CD4-positive, alpha-beta T cell (primary cell): ENCODE measurements around the gene CAMTA1. TPM values are rescaled to one million over a fixed set of nuclear protein-coding genes. Genes with fewer than 3 reads are reported as not detected.

Experiments used
- ATAC-seq: fragments of 200-7000 bp; cut with Tn5 transposase; one replicate; pipeline ENCODE4 v1.10.0; 2022; ENCODE audit warnings: mild to moderate bottlenecking; ENCODE audit not compliant: poor library complexity
- CTCF ChIA-PET: fragments of 350-600 bp; sonication (Branson Sonifier 250); formaldehyde crosslinking; loops from one replicate; lab custom pipeline; 2021; ENCODE audit warnings: antibody characterized with exemption, inconsistent platforms; lab: Charles Lee
- POLR2A ChIA-PET: fragments of 350-600 bp; sonication (Branson Sonifier 250); formaldehyde crosslinking; loops from one replicate; lab custom pipeline; 2021; ENCODE audit warnings: antibody characterized with exemption, inconsistent platforms; lab: Charles Lee
- DNase-seq, 14 experiments: peaks; one replicate each; pipeline ENCODE4 v3.0.0-alpha.2; 2013 to 2020; ENCODE audit warnings: mixed read lengths in 2 of 14
- H3K27ac ChIP-seq, 2 donors: one replicate each; pipeline versions ENCODE4 v1.5.1 to v1.7.0; 2013; ENCODE audit warnings: low read length in 2 of 2, low read depth in 1 of 2, mild to moderate bottlenecking in 1 of 2
- H3K27me3 ChIP-seq, 2 experiments: 1 replicate in 1 of 2; 2 replicates in 1 of 2; pipeline versions ENCODE4 v1.6.1 to v1.7.0; 2013; ENCODE audit warnings: low read length in 2 of 2, control low read depth in 1 of 2, mild to moderate bottlenecking in 1 of 2, moderate library complexity in 1 of 2; ENCODE audit not compliant: insufficient read depth in 2 of 2, control insufficient read depth in 1 of 2
- H3K36me3 ChIP-seq: one replicate; pipeline ENCODE4 v1.6.1; 2013; ENCODE audit warnings: low read length, control low read depth; ENCODE audit not compliant: insufficient read depth
- H3K4me1 ChIP-seq: one replicate; pipeline ENCODE4 v1.6.1; 2013; ENCODE audit warnings: low read length, control low read depth; ENCODE audit not compliant: insufficient read depth
- H3K4me3 ChIP-seq: one replicate; pipeline ENCODE4 v1.5.1; 2013; ENCODE audit warnings: mild to moderate bottlenecking, low read length, moderate library complexity
- H3K9me3 ChIP-seq, 2 experiments: 1 replicate in 1 of 2; 2 replicates in 1 of 2; pipeline versions ENCODE4 v1.6.1 to v1.7.0; 2013; ENCODE audit warnings: low read length in 2 of 2, mild to moderate bottlenecking in 2 of 2, control low read depth in 1 of 2, moderate library complexity in 1 of 2; ENCODE audit not compliant: control insufficient read depth in 1 of 2, insufficient read depth in 1 of 2
- H3K27ac Mint-ChIP-seq: one replicate; pipeline ENCODE4 v1.8.0; 2020; ENCODE audit warnings: mixed read lengths
- H3K27me3 Mint-ChIP-seq: one replicate; pipeline ENCODE4 v1.8.0; 2021; ENCODE audit warnings: mixed read lengths
- H3K36me3 Mint-ChIP-seq: one replicate; pipeline ENCODE4 v1.8.0; 2021; ENCODE audit warnings: low read depth, mixed read lengths
- H3K4me1 Mint-ChIP-seq: one replicate; pipeline ENCODE4 v1.8.0; 2021; ENCODE audit warnings: low read depth, mixed read lengths
- H3K4me3 Mint-ChIP-seq: one replicate; pipeline ENCODE4 v1.8.0; 2020; ENCODE audit warnings: mild to moderate bottlenecking, mixed read lengths
- H3K9me3 Mint-ChIP-seq: one replicate; pipeline ENCODE4 v1.8.0; 2020; ENCODE audit warnings: mixed read lengths
- intact Hi-C, 2 experiments: fragments of 100-400 bp; cut with DNase I in 1 of 2; cut with micrococcal nuclease in 1 of 2; formaldehyde crosslinking; loops; one replicate each; pipeline versions ENCODE4 v1.15.1 to v1.9.0; 2023 to 2025; cut with DNase I, micrococcal nuclease
- total RNA-seq, 174 experiments: library from RNA in 2 of 174; stranded (reverse) in 2 of 174; gene quantifications; one replicate each; pipeline ENCODE4 v1.2.3 and lab custom pipeline; 2021 to 2026
- TF ChIP-seq, protein P1 (sequence below): fragments of 200-600 bp; IDR thresholded peaks from one replicate; pipeline ENCODE4 v1.8.0; 2022; ENCODE audit warnings: antibody characterized with exemption, mild to moderate bottlenecking

Gene CAMTA1
- total RNA-seq, 2 experiments from 2014 or later, result 38.6 to 39.3 TPM

DNA sequence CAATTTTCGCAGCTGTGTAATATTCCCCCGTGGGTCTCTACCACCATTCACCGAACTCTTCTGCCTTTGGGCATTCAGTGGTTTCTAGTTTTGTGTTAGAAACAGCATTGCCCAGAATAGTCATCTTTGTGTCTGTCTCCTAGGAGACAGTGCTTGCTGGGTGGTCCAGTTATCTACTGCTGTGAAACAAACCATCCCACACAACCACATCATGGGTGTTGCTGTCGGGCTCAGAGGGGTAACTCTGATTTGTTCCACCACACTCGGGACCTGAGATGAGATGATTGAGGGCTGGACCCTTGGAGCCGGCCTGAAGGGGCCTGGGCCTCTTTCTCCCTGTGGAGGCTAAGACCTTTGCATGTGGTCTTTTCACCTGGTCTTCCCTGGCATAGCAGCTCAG lies 558.6 kb downstream of the CAMTA1 start:
- no peak overlapping the region for H3K4me3 ChIP-seq
- ChIA-PET CTCF (no interaction called here), POLR2A (no interaction called here)
- H3K27ac ChIP-seq, result no peak overlapping the region
- Mint-ChIP-seq H3K4me1 (no peaks in the 10 kb centered on the region), H3K4me3 (no peak overlapping the region), H3K9me3 (no peaks in the 10 kb centered on the region), H3K36me3 (no peaks in the 10 kb centered on the region), H3K27ac (no peak overlapping the region), H3K27me3 (no peaks in the 10 kb centered on the region)
- intact Hi-C loops, result no loop called here
- no peak for ATAC-seq
- no peaks in the 10 kb centered on the region for H3K36me3 ChIP-seq
- TF ChIP-seq, protein P1, sequence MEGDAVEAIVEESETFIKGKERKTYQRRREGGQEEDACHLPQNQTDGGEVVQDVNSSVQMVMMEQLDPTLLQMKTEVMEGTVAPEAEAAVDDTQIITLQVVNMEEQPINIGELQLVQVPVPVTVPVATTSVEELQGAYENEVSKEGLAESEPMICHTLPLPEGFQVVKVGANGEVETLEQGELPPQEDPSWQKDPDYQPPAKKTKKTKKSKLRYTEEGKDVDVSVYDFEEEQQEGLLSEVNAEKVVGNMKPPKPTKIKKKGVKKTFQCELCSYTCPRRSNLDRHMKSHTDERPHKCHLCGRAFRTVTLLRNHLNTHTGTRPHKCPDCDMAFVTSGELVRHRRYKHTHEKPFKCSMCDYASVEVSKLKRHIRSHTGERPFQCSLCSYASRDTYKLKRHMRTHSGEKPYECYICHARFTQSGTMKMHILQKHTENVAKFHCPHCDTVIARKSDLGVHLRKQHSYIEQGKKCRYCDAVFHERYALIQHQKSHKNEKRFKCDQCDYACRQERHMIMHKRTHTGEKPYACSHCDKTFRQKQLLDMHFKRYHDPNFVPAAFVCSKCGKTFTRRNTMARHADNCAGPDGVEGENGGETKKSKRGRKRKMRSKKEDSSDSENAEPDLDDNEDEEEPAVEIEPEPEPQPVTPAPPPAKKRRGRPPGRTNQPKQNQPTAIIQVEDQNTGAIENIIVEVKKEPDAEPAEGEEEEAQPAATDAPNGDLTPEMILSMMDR, result no peak
- no peaks in the 10 kb centered on the region for H3K27me3 ChIP-seq
- H3K4me1 ChIP-seq, result no peaks in the 10 kb centered on the region
- H3K9me3 ChIP-seq, result peaks cover 0 to 13% of the 10 kb centered on the region in 2 experiments
- DNase-seq, result no peak

DNA sequence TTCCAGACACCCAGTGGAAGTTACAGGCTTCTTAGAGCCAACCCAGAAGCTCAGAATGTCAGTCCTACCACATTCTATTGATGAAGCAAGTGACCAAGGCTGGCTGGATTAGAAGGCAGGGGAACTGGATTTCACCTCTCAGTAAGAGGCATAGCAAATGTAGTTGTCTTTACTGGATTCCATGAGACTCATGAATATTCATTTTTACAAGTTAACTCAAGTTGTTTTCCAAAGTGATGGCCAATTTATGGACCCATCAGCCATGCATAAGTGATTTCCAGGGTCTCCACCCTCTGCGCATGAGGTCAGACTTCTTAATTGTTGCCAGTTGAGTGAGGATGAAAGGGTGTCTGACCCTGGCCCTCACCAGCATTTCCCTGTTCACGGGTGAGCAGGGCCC lies 559.0 kb downstream of the CAMTA1 start:
- intact Hi-C loops, result no loop called here
- no peaks in the 10 kb centered on the region for H3K4me1 Mint-ChIP-seq
- ChIA-PET CTCF (no interaction called here), POLR2A (no interaction called here)
- ATAC-seq (no peak), DNase-seq (no peak)
- Histone ChIP-seq H3K27me3 (no peaks in the 10 kb centered on the region), H3K36me3 (no peaks in the 10 kb centered on the region), H3K27ac (no peak overlapping the region), H3K4me1 (no peaks in the 10 kb centered on the region), H3K9me3 (peaks cover 0 to 13% of the 10 kb centered on the region in 2 experiments), H3K4me3 (no peak overlapping the region)
- TF ChIP-seq, protein P1, result no peak
- H3K36me3 Mint-ChIP-seq, result no peaks in the 10 kb centered on the region
- no peak overlapping the region for H3K4me3 Mint-ChIP-seq
- H3K27me3 Mint-ChIP-seq, result no peaks in the 10 kb centered on the region
- no peaks in the 10 kb centered on the region for H3K9me3 Mint-ChIP-seq
- H3K27ac Mint-ChIP-seq, result no peak overlapping the region

DNA sequence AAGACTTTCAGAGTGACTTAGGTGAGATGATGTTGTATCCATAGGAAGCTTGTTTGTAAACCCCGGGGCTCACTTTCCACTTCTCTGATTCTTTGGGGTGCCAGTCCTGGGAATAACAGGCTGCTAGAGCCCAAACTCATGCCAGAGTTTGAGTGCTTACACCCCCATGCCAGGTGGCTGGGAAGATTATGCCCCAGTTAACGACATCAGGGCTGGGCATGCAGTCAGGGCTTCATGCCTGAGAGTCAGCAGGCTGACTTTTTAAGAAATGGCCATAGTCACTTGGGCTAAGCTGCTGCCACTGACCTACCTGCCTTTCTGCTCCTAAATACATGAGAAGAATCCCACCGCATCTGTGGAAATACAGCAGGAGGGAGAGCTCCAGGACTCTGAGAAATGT lies 560.3 kb downstream of the CAMTA1 start:
- DNase-seq, result no peak
- H3K36me3 Mint-ChIP-seq, result no peaks in the 10 kb centered on the region
- ChIA-PET CTCF (no interaction called here), POLR2A (no interaction called here)
- no peak overlapping the region for H3K27ac Mint-ChIP-seq
- ATAC-seq, result no peak
- no peaks in the 10 kb centered on the region for H3K27me3 Mint-ChIP-seq
- no peaks in the 10 kb centered on the region for H3K4me1 ChIP-seq
- no peak overlapping the region for H3K27ac ChIP-seq
- H3K9me3 ChIP-seq, result peaks cover 0 to 13% of the 10 kb centered on the region in 2 experiments
- intact Hi-C loops, result no loop called here
- H3K9me3 Mint-ChIP-seq, result no peaks in the 10 kb centered on the region
- H3K4me3 Mint-ChIP-seq, result no peak overlapping the region
- TF ChIP-seq, protein P1, result no peak
- no peaks in the 10 kb centered on the region for H3K4me1 Mint-ChIP-seq
- H3K27me3 ChIP-seq, result no peaks in the 10 kb centered on the region
- H3K4me3 ChIP-seq, result no peak overlapping the region
- no peaks in the 10 kb centered on the region for H3K36me3 ChIP-seq
